ENCODE results near the gene JADE3. TPM values are rescaled to one million over a fixed set of nuclear protein-coding genes. Genes with fewer than 3 reads are reported as not detected.

Gene JADE3
- total RNA-seq, 4 donors from 2014 or later, result 5.5 to 10.2 (median 9.3) TPM

DNA sequence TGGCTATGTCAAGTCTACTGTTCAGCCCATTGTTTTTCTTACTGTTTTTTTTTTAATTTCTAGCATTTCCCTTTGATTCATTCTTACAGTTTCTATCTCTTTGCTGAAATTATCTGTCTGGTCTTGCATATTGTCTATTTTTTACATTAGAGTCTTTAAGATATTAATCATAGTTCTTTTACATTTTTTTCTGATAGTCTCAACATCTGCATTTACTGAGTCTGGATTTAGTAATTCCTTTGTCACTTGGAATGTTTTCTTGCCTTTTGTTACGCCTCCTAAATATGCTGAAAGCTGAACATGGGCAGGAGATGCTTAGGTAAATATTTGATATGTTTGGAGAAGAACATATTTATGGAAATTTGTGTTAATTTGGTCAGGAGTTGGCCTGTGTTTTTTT lies 10.4 kb downstream of the JADE3 start:
- no peak overlapping the region for H3K4me3 ChIP-seq
- 56 to 100% methylated on average over 1 of the region's 1 CpG for WGBS, 2 donors (ENCODE audit: low coverage in 1 of 2)
- H3K36me3 ChIP-seq, result no peaks in the 10 kb centered on the region
- TF ChIP-seq, protein P1, sequence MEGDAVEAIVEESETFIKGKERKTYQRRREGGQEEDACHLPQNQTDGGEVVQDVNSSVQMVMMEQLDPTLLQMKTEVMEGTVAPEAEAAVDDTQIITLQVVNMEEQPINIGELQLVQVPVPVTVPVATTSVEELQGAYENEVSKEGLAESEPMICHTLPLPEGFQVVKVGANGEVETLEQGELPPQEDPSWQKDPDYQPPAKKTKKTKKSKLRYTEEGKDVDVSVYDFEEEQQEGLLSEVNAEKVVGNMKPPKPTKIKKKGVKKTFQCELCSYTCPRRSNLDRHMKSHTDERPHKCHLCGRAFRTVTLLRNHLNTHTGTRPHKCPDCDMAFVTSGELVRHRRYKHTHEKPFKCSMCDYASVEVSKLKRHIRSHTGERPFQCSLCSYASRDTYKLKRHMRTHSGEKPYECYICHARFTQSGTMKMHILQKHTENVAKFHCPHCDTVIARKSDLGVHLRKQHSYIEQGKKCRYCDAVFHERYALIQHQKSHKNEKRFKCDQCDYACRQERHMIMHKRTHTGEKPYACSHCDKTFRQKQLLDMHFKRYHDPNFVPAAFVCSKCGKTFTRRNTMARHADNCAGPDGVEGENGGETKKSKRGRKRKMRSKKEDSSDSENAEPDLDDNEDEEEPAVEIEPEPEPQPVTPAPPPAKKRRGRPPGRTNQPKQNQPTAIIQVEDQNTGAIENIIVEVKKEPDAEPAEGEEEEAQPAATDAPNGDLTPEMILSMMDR (IDR thresholded peaks at IDR 0.05), result no peak
- TF ChIP-seq POLR2AphosphoS5 (IDR thresholded peaks at IDR 0.05), result no peak
- no peak for TF ChIP-seq EP300 (IDR thresholded peaks at IDR 0.05)
- no peak for TF ChIP-seq POLR2A (IDR thresholded peaks at IDR 0.05)
- H3K4me1 ChIP-seq, result no peaks in the 10 kb centered on the region
- no peaks in the 10 kb centered on the region for H3K9me3 ChIP-seq
- H3K27ac ChIP-seq, result no peak overlapping the region
- H3K27me3 ChIP-seq, result no peaks in the 10 kb centered on the region
- ATAC-seq, result no peak

DNA sequence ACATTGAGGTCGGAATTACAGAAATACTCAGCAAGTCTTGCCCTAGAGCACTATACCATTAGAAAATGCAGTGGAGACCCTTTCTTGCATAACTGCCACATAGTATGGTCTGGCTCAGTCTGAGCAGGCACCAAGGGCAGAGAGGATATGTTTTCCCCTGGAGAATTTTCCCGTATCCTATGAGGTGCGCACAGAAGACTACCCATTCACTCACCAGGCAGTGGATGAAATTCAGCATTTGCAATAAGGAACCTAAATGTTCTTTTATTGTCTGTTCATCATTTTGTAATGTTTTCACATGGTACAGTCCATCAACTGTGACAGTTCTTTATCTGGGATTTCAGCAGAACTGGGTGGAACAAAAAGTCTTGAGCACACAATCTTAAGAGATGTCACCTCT lies 15.5 kb downstream of the JADE3 start:
- 86 to 93% methylated on average over 3 of the region's 3 CpGs for WGBS, 2 donors (ENCODE audit: low coverage in 1 of 2)
- Histone ChIP-seq H3K4me1 (no peaks in the 10 kb centered on the region), H3K36me3 (no peaks in the 10 kb centered on the region), H3K27ac (no peak overlapping the region), H3K4me3 (no peak overlapping the region), H3K9me3 (no peaks in the 10 kb centered on the region), H3K27me3 (no peaks in the 10 kb centered on the region)
- TF ChIP-seq POLR2AphosphoS5 (IDR thresholded peaks at IDR 0.05) (no peak), EP300 (IDR thresholded peaks at IDR 0.05) (no peak), POLR2A (IDR thresholded peaks at IDR 0.05) (no peak)
- TF ChIP-seq, protein P1 (IDR thresholded peaks at IDR 0.05), result no peak
- ATAC-seq, result no peak

DNA sequence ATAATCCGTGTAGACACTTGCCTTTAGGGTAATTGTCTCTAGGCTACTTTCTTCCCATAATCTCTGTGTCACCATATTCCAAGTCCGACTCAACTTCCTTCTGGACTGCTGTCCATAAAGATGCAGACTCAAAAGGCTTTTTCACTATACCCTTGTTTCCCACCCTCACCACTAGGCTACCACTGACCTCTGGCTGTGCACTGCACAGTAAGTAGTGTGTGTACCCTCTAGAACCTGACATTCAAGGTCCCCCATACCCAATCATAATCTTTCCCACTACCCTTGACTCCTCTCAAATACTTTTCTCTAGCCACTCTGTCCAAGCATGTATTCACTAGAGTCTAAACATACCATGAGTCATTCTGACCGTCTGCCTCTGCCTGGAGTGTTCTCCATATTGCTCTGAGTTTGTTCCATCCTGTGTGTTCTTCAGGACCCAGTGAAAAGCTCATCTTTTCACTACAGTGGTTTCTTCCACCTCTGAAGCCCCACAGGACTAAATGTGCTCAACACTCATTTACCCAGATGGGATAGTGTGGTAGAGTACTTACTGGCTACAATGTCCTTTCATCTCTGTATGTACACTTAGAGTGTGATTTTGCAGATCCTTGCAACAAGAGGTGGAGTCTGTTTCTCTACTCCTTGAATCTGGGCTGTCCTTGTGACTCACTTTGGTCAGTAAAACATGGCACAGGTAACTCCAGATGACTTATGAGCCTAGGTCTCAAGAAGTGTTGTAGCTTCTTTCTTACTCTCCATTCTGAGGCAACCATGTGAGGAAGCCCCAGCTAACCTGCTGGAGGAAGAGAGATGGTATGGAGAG lies 17.4 kb downstream of the JADE3 start:
- TF ChIP-seq EP300 (IDR thresholded peaks at IDR 0.05) (no peak), POLR2A (IDR thresholded peaks at IDR 0.05) (no peak), POLR2AphosphoS5 (IDR thresholded peaks at IDR 0.05) (no peak)
- TF ChIP-seq, protein P1 (IDR thresholded peaks at IDR 0.05), result no peak
- Histone ChIP-seq H3K27ac (no peak overlapping the region), H3K36me3 (no peaks in the 10 kb centered on the region), H3K27me3 (no peaks in the 10 kb centered on the region), H3K4me1 (no peaks in the 10 kb centered on the region), H3K4me3 (no peak overlapping the region), H3K9me3 (no peaks in the 10 kb centered on the region)
- ATAC-seq, result no peak
- 49 to 51% methylated on average over 3 of the region's 3 CpGs for WGBS, 2 donors (ENCODE audit: low coverage in 1 of 2)

DNA sequence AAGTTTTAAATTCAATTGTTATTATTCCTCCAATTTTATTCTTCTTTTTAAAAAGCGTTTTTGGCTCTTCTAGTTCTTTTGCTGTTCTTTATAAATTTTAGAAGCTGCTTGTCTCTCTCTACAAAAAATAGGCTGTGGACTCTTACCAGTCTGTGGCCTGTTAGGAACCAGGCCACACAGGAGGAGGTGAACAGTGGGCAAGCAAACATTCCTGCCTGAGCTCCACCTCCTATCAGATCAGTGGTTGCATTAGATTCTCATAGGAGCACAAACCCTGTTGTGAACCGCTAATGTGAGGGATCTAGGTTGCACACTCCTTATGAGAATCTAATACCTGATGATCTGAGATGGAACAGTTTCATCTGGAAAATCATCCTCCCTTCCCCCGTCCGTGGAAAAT lies 23.1 kb downstream of the JADE3 start:
- no peak overlapping the region for H3K4me3 ChIP-seq
- H3K9me3 ChIP-seq, result peaks cover 0 to 4% (median 0%) of the 10 kb centered on the region in 3 donors
- TF ChIP-seq POLR2AphosphoS5 (IDR thresholded peaks at IDR 0.05) (no peak), POLR2A (IDR thresholded peaks at IDR 0.05) (no peak), EP300 (IDR thresholded peaks at IDR 0.05) (no peak)
- TF ChIP-seq, protein P1 (IDR thresholded peaks at IDR 0.05), result no peak
- H3K27me3 ChIP-seq, result no peaks in the 10 kb centered on the region
- WGBS, 2 donors (ENCODE audit: low coverage in 1 of 2), result 86 to 100% methylated on average over 1 to 2 of the region's 4 CpGs
- H3K27ac ChIP-seq, result no peak overlapping the region
- H3K4me1 ChIP-seq, result no peaks in the 10 kb centered on the region
- ATAC-seq, result no peak
- no peaks in the 10 kb centered on the region for H3K36me3 ChIP-seq

DNA sequence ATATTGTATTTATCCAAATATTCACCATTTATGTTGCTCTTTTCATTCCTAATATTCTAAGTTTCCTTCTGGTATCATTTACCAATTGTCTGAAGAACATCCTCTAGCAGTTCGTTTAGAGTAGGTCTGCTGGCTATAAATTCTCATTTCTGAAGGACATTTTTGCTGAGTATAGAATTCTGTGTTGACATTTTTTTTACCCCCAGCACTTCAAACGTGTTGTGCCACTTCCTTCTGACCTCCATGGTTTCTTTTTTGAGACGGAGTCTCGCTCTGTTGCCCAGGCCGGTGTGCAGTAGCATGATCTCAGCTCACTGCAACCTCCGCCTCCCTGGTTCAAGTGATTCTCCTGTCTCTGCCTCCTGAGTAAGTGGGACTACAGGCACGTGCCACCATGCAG lies 26.4 kb downstream of the JADE3 start:
- no peak overlapping the region for H3K4me3 ChIP-seq

More for the DNA sequence above, 26.4 kb downstream of the JADE3 start:
- H3K27ac ChIP-seq, result no peak overlapping the region
- no peak for TF ChIP-seq POLR2A (IDR thresholded peaks at IDR 0.05)
- TF ChIP-seq, protein P1 (IDR thresholded peaks at IDR 0.05), result no peak
- TF ChIP-seq POLR2AphosphoS5 (IDR thresholded peaks at IDR 0.05), result no peak
- no peak for TF ChIP-seq EP300 (IDR thresholded peaks at IDR 0.05)
- H3K4me1 ChIP-seq, result no peaks in the 10 kb centered on the region
- no peak for ATAC-seq
- no peaks in the 10 kb centered on the region for H3K36me3 ChIP-seq
- H3K9me3 ChIP-seq, result peaks cover 0 to 4% (median 0%) of the 10 kb centered on the region in 3 donors
- H3K27me3 ChIP-seq, result no peaks in the 10 kb centered on the region
- 63 to 100% methylated on average over 1 to 2 of the region's 7 CpGs for WGBS, 2 donors (ENCODE audit: low coverage in 1 of 2)
